Astrocyte (in vitro differentiated cells and primary cell): ENCODE data around the gene ITIH2. TPM values are rescaled to one million over a fixed set of nuclear protein-coding genes. Genes with fewer than 3 reads are reported as not detected.

Source experiments
- DNase-seq: peaks from one replicate; pipeline ENCODE4 v3.0.0-alpha.2; 2010; ENCODE audit warnings: low read depth
- FAIRE-seq: peaks from 2 replicates; lab custom pipeline; 2011; peaks lifted over from hg19 to GRCh38; lab: Jason Lieb, UNC
- H2AFZ ChIP-seq: 2 replicates; pipeline ENCODE4 v1.6.0; 2012; ENCODE audit warnings: low read depth, low read length, inconsistent platforms
- H3K27ac ChIP-seq: 2 replicates; pipeline ENCODE4 v1.5.1; 2011; ENCODE audit warnings: low read depth, low read length, inconsistent platforms
- H3K27me3 ChIP-seq: 2 replicates; pipeline ENCODE4 v1.6.0; 2011; ENCODE audit warnings: low read length, inconsistent platforms; ENCODE audit not compliant: insufficient read depth
- H3K36me3 ChIP-seq: 2 replicates; pipeline ENCODE4 v1.5.1; 2011; ENCODE audit warnings: low read length, inconsistent platforms; ENCODE audit not compliant: insufficient read depth
- H3K4me1 ChIP-seq: 2 replicates; pipeline ENCODE4 v1.5.1; 2011; ENCODE audit warnings: low read length, inconsistent platforms; ENCODE audit not compliant: insufficient read depth
- H3K4me2 ChIP-seq: 2 replicates; pipeline ENCODE4 v1.6.0; 2012; ENCODE audit warnings: low read length, inconsistent platforms
- H3K4me3 ChIP-seq: 2 replicates; pipeline ENCODE4 v1.5.1; 2011; ENCODE audit warnings: low read depth, mild to moderate bottlenecking, low read length, inconsistent platforms; ENCODE audit not compliant: insufficient read depth
- H3K79me2 ChIP-seq: 2 replicates; pipeline ENCODE4 v1.6.0; 2012; ENCODE audit warnings: mild to moderate bottlenecking, low read length, inconsistent platforms; ENCODE audit not compliant: insufficient read depth
- H3K9ac ChIP-seq: 2 replicates; pipeline ENCODE4 v1.6.0; 2012; ENCODE audit warnings: mild to moderate bottlenecking, low read length, inconsistent platforms
- H3K9me3 ChIP-seq: 2 replicates; pipeline ENCODE4 v1.5.1; 2012; ENCODE audit warnings: low read depth, mild to moderate bottlenecking, low read length, inconsistent platforms; ENCODE audit not compliant: insufficient read depth
- H4K20me1 ChIP-seq: 2 replicates; pipeline ENCODE4 v1.6.0; 2012; ENCODE audit warnings: low read length, inconsistent platforms; ENCODE audit not compliant: insufficient read depth
- H3K27ac Mint-ChIP-seq: one replicate; pipeline ENCODE4 v1.8.0; 2021; ENCODE audit warnings: mild to moderate bottlenecking, mixed read lengths; ENCODE audit not compliant: unreplicated experiment
- H3K27me3 Mint-ChIP-seq: one replicate; pipeline ENCODE4 v1.8.0; 2021; ENCODE audit warnings: low read depth, mixed read lengths; ENCODE audit not compliant: unreplicated experiment
- H3K36me3 Mint-ChIP-seq: one replicate; pipeline ENCODE4 v1.8.0; 2021; ENCODE audit warnings: low read depth, mixed read lengths; ENCODE audit not compliant: unreplicated experiment
- H3K4me1 Mint-ChIP-seq: one replicate; pipeline ENCODE4 v1.8.0; 2021; ENCODE audit warnings: low read depth, mixed read lengths; ENCODE audit not compliant: unreplicated experiment
- H3K4me3 Mint-ChIP-seq: one replicate; pipeline ENCODE4 v1.8.0; 2021; ENCODE audit warnings: mild to moderate bottlenecking, moderate library complexity, mixed read lengths; ENCODE audit not compliant: unreplicated experiment
- H3K9me3 Mint-ChIP-seq: one replicate; pipeline ENCODE4 v1.8.0; 2021; ENCODE audit warnings: mild to moderate bottlenecking, mixed read lengths; ENCODE audit not compliant: unreplicated experiment
- EZH2 ChIP-seq: IDR thresholded peaks from 2 replicates; pipeline ENCODE4 v1.6.1; 2012; ENCODE audit warnings: mild to moderate bottlenecking, low read length, inconsistent platforms; ENCODE audit not compliant: insufficient read depth
- total RNA-seq: library from RNA; stranded (reverse); gene quantifications from 2 replicates; pipeline ENCODE4 v1.2.1, GENCODE V29; 2021
- TF ChIP-seq, protein P1 (sequence below): IDR thresholded peaks from 2 replicates; pipeline ENCODE4 v1.5.1; 2011; ENCODE audit warnings: low read depth, mild to moderate bottlenecking, inconsistent platforms, low read length, moderate library complexity; ENCODE audit not compliant: insufficient read depth

ITIH2 gene
- total RNA-seq, 1 donor from 2014 or later, result not detected

GRCh38 chr10:7667262-7668141, 35.6 kb upstream of the ITIH2 start:
- no peak overlapping the region for H2AFZ ChIP-seq
- peak overlapping the region; percentile 82 for H3K4me3 Mint-ChIP-seq
- no peaks in the 10 kb centered on the region for H3K9me3 Mint-ChIP-seq
- no peak overlapping the region for H3K9ac ChIP-seq
- peaks cover 27% of the 10 kb centered on the region for H3K27me3 ChIP-seq
- H3K79me2 ChIP-seq, result no peaks in the 10 kb centered on the region
- no peaks in the 10 kb centered on the region for H4K20me1 ChIP-seq
- FAIRE-seq (no peak), DNase-seq (no peak)
- H3K4me1 Mint-ChIP-seq, result peaks cover 14% of the 10 kb centered on the region
- TF ChIP-seq EZH2, result no peak
- TF ChIP-seq, protein P1, sequence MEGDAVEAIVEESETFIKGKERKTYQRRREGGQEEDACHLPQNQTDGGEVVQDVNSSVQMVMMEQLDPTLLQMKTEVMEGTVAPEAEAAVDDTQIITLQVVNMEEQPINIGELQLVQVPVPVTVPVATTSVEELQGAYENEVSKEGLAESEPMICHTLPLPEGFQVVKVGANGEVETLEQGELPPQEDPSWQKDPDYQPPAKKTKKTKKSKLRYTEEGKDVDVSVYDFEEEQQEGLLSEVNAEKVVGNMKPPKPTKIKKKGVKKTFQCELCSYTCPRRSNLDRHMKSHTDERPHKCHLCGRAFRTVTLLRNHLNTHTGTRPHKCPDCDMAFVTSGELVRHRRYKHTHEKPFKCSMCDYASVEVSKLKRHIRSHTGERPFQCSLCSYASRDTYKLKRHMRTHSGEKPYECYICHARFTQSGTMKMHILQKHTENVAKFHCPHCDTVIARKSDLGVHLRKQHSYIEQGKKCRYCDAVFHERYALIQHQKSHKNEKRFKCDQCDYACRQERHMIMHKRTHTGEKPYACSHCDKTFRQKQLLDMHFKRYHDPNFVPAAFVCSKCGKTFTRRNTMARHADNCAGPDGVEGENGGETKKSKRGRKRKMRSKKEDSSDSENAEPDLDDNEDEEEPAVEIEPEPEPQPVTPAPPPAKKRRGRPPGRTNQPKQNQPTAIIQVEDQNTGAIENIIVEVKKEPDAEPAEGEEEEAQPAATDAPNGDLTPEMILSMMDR, result no peak
- H3K36me3 ChIP-seq, result no peaks in the 10 kb centered on the region
- H3K36me3 Mint-ChIP-seq, result no peaks in the 10 kb centered on the region
- no peak overlapping the region for H3K27ac Mint-ChIP-seq
- H3K4me3 ChIP-seq, result no peak overlapping the region
- H3K27ac ChIP-seq, result no peak overlapping the region
- peaks cover 3% of the 10 kb centered on the region for H3K4me1 ChIP-seq
- peak overlapping the region; percentile 11 for H3K4me2 ChIP-seq
- peaks cover 29% of the 10 kb centered on the region for H3K27me3 Mint-ChIP-seq
- no peaks in the 10 kb centered on the region for H3K9me3 ChIP-seq

DNA sequence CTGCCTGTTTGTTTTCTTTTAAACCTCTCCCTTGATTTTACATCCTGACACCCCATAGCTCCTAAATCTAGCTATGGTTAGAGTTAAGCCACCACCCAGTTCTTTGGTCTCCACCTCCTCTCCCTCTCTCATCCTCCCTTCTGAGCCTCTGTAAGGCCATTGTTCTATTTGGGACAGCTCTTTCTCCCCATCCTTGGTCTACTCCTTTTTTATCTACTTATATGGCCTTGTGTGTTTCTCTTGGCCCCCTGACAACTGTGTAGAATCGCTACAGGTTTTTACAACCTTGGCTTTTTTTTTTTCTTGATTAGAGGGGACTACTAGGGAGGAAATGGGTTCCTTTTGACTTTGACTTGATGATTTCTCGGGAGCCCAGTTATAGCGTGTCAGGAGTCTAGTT, 33.0 kb upstream of the ITIH2 start:
- no peak overlapping the region for H3K27ac Mint-ChIP-seq
- Histone ChIP-seq H4K20me1 (no peaks in the 10 kb centered on the region), H3K4me3 (no peak overlapping the region), H3K4me1 (peaks cover 3% of the 10 kb centered on the region), H3K9ac (no peak overlapping the region), H3K79me2 (no peaks in the 10 kb centered on the region), H3K27me3 (peaks cover 19% of the 10 kb centered on the region), H2AFZ (no peak overlapping the region), H3K27ac (no peak overlapping the region), H3K4me2 (no peak overlapping the region), H3K36me3 (no peaks in the 10 kb centered on the region), H3K9me3 (no peaks in the 10 kb centered on the region)
- peaks cover 26% of the 10 kb centered on the region for H3K27me3 Mint-ChIP-seq
- H3K4me1 Mint-ChIP-seq, result peaks cover 13% of the 10 kb centered on the region
- no peaks in the 10 kb centered on the region for H3K36me3 Mint-ChIP-seq
- no peak for DNase-seq
- H3K4me3 Mint-ChIP-seq, result no peak overlapping the region
- no peak for FAIRE-seq
- TF ChIP-seq EZH2, result no peak
- TF ChIP-seq, protein P1, result no peak
- H3K9me3 Mint-ChIP-seq, result peaks cover 2% of the 10 kb centered on the region
